ENCODE data around the gene HIP1R.

- TF ChIP-seq OSR1 (CRISPR knock-in tag; IDR thresholded peaks at IDR 0.05) (no peak), ZFP30 (CRISPR knock-in tag; IDR thresholded peaks at IDR 0.05) (no peak), TOX (CRISPR knock-in tag; IDR thresholded peaks at IDR 0.05; ENCODE audit: borderline replicate concordance) (no peak), PPARA (CRISPR knock-in tag; IDR thresholded peaks at IDR 0.05; ENCODE audit: borderline replicate concordance) (no peak), RARB (CRISPR knock-in tag; IDR thresholded peaks at IDR 0.05) (no peak), ISL1 (CRISPR knock-in tag; IDR thresholded peaks at IDR 0.05) (no peak)
- TF ChIP-seq, protein P1, sequence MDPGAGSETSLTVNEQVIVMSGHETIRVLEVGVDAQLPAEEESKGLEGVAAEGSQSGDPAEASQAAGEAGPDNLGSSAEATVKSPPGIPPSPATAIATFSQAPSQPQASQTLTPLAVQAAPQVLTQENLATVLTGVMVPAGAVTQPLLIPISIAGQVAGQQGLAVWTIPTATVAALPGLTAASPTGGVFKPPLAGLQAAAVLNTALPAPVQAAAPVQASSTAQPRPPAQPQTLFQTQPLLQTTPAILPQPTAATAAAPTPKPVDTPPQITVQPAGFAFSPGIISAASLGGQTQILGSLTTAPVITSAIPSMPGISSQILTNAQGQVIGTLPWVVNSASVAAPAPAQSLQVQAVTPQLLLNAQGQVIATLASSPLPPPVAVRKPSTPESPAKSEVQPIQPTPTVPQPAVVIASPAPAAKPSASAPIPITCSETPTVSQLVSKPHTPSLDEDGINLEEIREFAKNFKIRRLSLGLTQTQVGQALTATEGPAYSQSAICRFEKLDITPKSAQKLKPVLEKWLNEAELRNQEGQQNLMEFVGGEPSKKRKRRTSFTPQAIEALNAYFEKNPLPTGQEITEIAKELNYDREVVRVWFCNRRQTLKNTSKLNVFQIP (CRISPR knock-in tag; IDR thresholded peaks at IDR 0.05; ENCODE audit: borderline replicate concordance, low read depth): no peak
- TF ChIP-seq, protein P2, sequence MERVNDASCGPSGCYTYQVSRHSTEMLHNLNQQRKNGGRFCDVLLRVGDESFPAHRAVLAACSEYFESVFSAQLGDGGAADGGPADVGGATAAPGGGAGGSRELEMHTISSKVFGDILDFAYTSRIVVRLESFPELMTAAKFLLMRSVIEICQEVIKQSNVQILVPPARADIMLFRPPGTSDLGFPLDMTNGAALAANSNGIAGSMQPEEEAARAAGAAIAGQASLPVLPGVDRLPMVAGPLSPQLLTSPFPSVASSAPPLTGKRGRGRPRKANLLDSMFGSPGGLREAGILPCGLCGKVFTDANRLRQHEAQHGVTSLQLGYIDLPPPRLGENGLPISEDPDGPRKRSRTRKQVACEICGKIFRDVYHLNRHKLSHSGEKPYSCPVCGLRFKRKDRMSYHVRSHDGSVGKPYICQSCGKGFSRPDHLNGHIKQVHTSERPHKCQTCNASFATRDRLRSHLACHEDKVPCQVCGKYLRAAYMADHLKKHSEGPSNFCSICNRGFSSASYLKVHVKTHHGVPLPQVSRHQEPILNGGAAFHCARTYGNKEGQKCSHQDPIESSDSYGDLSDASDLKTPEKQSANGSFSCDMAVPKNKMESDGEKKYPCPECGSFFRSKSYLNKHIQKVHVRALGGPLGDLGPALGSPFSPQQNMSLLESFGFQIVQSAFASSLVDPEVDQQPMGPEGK (CRISPR knock-in tag; IDR thresholded peaks at IDR 0.05; ENCODE audit: borderline replicate concordance): no peak
- TF ChIP-seq, protein P3, sequence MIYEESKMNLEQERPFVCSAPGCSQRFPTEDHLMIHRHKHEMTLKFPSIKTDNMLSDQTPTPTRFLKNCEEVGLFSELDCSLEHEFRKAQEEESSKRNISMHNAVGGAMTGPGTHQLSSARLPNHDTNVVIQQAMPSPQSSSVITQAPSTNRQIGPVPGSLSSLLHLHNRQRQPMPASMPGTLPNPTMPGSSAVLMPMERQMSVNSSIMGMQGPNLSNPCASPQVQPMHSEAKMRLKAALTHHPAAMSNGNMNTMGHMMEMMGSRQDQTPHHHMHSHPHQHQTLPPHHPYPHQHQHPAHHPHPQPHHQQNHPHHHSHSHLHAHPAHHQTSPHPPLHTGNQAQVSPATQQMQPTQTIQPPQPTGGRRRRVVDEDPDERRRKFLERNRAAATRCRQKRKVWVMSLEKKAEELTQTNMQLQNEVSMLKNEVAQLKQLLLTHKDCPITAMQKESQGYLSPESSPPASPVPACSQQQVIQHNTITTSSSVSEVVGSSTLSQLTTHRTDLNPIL (CRISPR knock-in tag; IDR thresholded peaks at IDR 0.05; ENCODE audit: low read depth): no peak
Observed at GRCh38 chr12:122830517-122831214, 4.6 kb upstream of the HIP1R start.
